Measurements from ENCODE around the gene ELAVL2. TPM values are rescaled to one million over a fixed set of nuclear protein-coding genes. Genes with fewer than 3 reads are reported as not detected.

The ELAVL2 gene
- total RNA-seq, 1 experiment from 2014 or later: 35.9 TPM

DNA sequence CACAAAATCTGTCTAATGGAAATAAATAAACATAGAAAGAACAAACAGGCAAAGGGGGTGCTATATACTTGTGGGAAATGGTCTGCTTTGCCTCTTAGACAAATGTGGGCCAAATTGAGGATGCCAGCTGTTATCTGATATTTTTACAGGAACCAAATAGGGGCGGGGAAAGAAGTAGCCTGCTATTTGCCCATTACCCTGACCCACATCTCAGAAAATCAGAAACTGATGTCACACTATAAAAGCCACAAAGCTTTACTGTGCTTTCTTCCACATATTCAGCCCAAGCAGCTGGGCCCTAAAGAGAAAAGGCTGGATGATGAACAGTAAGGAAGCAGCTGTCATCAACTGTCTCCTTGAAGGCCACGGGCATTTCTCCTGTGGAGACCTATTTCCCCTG, 97.3 kb downstream of the ELAVL2 start:
- Mint-ChIP-seq H3K9me3 (peaks cover 3% of the 10 kb centered on the region), H3K27ac (no peak overlapping the region), H3K4me3 (no peak overlapping the region), H3K36me3 (peaks cover 11% of the 10 kb centered on the region), H3K4me1 (peaks cover 80% of the 10 kb centered on the region), H3K27me3 (ENCODE audit: low read depth) (no peaks in the 10 kb centered on the region)
- CTCF ChIA-PET: no interaction called here
- ATAC-seq (no peak), DNase-seq (ENCODE audit: low spot score) (no peak)
- TF ChIP-seq ZNF416 (CRISPR knock-in tag; IDR thresholded peaks at IDR 0.05) (no peak), ESRRA (CRISPR knock-in tag; IDR thresholded peaks at IDR 0.05; ENCODE audit: borderline replicate concordance) (no peak), CREB1 (CRISPR knock-in tag; IDR thresholded peaks at IDR 0.05) (no peak), OVOL2 (CRISPR knock-in tag; IDR thresholded peaks at IDR 0.05; ENCODE audit: borderline replicate concordance) (no peak), SMAD4 (CRISPR knock-in tag; IDR thresholded peaks at IDR 0.05) (no peak), KAT7 (CRISPR knock-in tag; IDR thresholded peaks at IDR 0.05; ENCODE audit: borderline replicate concordance) (no peak), PRRX2 (CRISPR knock-in tag; IDR thresholded peaks at IDR 0.05) (no peak), ZNF219 (CRISPR knock-in tag; IDR thresholded peaks at IDR 0.05; ENCODE audit: borderline replicate concordance) (no peak), TEAD1 (CRISPR knock-in tag; IDR thresholded peaks at IDR 0.05) (no peak), NFYB (CRISPR knock-in tag; conservative IDR thresholded peaks at IDR 0.05; ENCODE audit: low read depth) (no peak), NR1H2 (CRISPR knock-in tag; IDR thresholded peaks at IDR 0.05) (no peak), FOXK1 (CRISPR knock-in tag; IDR thresholded peaks at IDR 0.05) (no peak)
- TF ChIP-seq, protein P1, sequence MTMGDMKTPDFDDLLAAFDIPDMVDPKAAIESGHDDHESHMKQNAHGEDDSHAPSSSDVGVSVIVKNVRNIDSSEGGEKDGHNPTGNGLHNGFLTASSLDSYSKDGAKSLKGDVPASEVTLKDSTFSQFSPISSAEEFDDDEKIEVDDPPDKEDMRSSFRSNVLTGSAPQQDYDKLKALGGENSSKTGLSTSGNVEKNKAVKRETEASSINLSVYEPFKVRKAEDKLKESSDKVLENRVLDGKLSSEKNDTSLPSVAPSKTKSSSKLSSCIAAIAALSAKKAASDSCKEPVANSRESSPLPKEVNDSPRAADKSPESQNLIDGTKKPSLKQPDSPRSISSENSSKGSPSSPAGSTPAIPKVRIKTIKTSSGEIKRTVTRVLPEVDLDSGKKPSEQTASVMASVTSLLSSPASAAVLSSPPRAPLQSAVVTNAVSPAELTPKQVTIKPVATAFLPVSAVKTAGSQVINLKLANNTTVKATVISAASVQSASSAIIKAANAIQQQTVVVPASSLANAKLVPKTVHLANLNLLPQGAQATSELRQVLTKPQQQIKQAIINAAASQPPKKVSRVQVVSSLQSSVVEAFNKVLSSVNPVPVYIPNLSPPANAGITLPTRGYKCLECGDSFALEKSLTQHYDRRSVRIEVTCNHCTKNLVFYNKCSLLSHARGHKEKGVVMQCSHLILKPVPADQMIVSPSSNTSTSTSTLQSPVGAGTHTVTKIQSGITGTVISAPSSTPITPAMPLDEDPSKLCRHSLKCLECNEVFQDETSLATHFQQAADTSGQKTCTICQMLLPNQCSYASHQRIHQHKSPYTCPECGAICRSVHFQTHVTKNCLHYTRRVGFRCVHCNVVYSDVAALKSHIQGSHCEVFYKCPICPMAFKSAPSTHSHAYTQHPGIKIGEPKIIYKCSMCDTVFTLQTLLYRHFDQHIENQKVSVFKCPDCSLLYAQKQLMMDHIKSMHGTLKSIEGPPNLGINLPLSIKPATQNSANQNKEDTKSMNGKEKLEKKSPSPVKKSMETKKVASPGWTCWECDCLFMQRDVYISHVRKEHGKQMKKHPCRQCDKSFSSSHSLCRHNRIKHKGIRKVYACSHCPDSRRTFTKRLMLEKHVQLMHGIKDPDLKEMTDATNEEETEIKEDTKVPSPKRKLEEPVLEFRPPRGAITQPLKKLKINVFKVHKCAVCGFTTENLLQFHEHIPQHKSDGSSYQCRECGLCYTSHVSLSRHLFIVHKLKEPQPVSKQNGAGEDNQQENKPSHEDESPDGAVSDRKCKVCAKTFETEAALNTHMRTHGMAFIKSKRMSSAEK (CRISPR knock-in tag; IDR thresholded peaks at IDR 0.05; ENCODE audit: borderline replicate concordance): no peak
- TF ChIP-seq, protein P2, sequence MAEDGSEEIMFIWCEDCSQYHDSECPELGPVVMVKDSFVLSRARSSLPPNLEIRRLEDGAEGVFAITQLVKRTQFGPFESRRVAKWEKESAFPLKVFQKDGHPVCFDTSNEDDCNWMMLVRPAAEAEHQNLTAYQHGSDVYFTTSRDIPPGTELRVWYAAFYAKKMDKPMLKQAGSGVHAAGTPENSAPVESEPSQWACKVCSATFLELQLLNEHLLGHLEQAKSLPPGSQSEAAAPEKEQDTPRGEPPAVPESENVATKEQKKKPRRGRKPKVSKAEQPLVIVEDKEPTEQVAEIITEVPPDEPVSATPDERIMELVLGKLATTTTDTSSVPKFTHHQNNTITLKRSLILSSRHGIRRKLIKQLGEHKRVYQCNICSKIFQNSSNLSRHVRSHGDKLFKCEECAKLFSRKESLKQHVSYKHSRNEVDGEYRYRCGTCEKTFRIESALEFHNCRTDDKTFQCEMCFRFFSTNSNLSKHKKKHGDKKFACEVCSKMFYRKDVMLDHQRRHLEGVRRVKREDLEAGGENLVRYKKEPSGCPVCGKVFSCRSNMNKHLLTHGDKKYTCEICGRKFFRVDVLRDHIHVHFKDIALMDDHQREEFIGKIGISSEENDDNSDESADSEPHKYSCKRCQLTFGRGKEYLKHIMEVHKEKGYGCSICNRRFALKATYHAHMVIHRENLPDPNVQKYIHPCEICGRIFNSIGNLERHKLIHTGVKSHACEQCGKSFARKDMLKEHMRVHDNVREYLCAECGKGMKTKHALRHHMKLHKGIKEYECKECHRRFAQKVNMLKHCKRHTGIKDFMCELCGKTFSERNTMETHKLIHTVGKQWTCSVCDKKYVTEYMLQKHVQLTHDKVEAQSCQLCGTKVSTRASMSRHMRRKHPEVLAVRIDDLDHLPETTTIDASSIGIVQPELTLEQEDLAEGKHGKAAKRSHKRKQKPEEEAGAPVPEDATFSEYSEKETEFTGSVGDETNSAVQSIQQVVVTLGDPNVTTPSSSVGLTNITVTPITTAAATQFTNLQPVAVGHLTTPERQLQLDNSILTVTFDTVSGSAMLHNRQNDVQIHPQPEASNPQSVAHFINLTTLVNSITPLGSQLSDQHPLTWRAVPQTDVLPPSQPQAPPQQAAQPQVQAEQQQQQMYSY (CRISPR knock-in tag; IDR thresholded peaks at IDR 0.05): no peak
- TF ChIP-seq, protein P3, sequence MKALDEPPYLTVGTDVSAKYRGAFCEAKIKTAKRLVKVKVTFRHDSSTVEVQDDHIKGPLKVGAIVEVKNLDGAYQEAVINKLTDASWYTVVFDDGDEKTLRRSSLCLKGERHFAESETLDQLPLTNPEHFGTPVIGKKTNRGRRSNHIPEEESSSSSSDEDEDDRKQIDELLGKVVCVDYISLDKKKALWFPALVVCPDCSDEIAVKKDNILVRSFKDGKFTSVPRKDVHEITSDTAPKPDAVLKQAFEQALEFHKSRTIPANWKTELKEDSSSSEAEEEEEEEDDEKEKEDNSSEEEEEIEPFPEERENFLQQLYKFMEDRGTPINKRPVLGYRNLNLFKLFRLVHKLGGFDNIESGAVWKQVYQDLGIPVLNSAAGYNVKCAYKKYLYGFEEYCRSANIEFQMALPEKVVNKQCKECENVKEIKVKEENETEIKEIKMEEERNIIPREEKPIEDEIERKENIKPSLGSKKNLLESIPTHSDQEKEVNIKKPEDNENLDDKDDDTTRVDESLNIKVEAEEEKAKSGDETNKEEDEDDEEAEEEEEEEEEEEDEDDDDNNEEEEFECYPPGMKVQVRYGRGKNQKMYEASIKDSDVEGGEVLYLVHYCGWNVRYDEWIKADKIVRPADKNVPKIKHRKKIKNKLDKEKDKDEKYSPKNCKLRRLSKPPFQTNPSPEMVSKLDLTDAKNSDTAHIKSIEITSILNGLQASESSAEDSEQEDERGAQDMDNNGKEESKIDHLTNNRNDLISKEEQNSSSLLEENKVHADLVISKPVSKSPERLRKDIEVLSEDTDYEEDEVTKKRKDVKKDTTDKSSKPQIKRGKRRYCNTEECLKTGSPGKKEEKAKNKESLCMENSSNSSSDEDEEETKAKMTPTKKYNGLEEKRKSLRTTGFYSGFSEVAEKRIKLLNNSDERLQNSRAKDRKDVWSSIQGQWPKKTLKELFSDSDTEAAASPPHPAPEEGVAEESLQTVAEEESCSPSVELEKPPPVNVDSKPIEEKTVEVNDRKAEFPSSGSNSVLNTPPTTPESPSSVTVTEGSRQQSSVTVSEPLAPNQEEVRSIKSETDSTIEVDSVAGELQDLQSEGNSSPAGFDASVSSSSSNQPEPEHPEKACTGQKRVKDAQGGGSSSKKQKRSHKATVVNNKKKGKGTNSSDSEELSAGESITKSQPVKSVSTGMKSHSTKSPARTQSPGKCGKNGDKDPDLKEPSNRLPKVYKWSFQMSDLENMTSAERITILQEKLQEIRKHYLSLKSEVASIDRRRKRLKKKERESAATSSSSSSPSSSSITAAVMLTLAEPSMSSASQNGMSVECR (CRISPR knock-in tag; IDR thresholded peaks at IDR 0.05; ENCODE audit: borderline replicate concordance): no peak
- POLR2A ChIA-PET: interaction anchor here (1.1 kb wide), 1 partner anchor 97 kb away, joined by 3 read pairs; the partner anchor contains the start of gene ELAVL2
